MM.1S (cell line): ENCODE results near the gene FAM78B.
A peak's percentile ranks its signal among the peaks of the same experiment; 100 is the strongest.

Experiments used
- DNase-seq: peaks from one replicate; pipeline ENCODE4 v3.0.0-alpha.2; 2015
- H2AFZ ChIP-seq: fragments of 300-600 bp; sonication (generic); 2 replicates; pipeline ENCODE4 v1.6.0; 2016; ENCODE audit warnings: antibody characterized with exemption, low read length
- H3F3A ChIP-seq: fragments of 300-600 bp; sonication (generic); 2 replicates; pipeline ENCODE4 v1.6.1; 2016; ENCODE audit warnings: mild to moderate bottlenecking, antibody characterized with exemption, low read length, moderate library complexity, mixed read lengths; ENCODE audit not compliant: insufficient read depth
- H3K27ac ChIP-seq: fragments of 300-600 bp; sonication (generic); 2 replicates; pipeline ENCODE4 v1.5.1; 2016; ENCODE audit warnings: mild to moderate bottlenecking, low read length
- H3K27me3 ChIP-seq: fragments of 300-600 bp; sonication (generic); replicated peaks from 2 replicates; pipeline ENCODE4 v1.6.0; 2016; ENCODE audit warnings: low read length; ENCODE audit not compliant: insufficient read depth
- H3K36me3 ChIP-seq: fragments of 300-600 bp; sonication (generic); replicated peaks from 2 replicates; pipeline ENCODE4 v1.6.1; 2016; ENCODE audit warnings: mild to moderate bottlenecking, low read length, mixed read lengths; ENCODE audit not compliant: insufficient read depth
- H3K4me1 ChIP-seq: fragments of 300-600 bp; sonication (generic); 2 replicates; pipeline ENCODE4 v1.6.1; 2016; ENCODE audit warnings: low read length, mixed read lengths
- H3K4me2 ChIP-seq: fragments of 300-600 bp; sonication (generic); 2 replicates; pipeline ENCODE4 v1.6.0; 2016; ENCODE audit warnings: low read depth, low read length
- H3K4me3 ChIP-seq: fragments of 300-600 bp; sonication (generic); 2 replicates; pipeline ENCODE4 v1.5.1; 2016; ENCODE audit warnings: low read length, mixed read lengths
- H3K79me2 ChIP-seq: fragments of 300-600 bp; sonication (generic); 2 replicates; pipeline ENCODE4 v1.6.1; 2016; ENCODE audit warnings: mixed run types, low read length, mixed read lengths
- H3K9ac ChIP-seq: fragments of 300-600 bp; sonication (generic); 2 replicates; pipeline ENCODE4 v1.6.1; 2016; ENCODE audit warnings: low read length, mixed read lengths
- H3K9me2 ChIP-seq: fragments of 300-600 bp; sonication (generic); replicated peaks from 2 replicates; pipeline ENCODE4 v1.6.1; 2016; ENCODE audit warnings: mild to moderate bottlenecking, low read length, mixed read lengths; ENCODE audit not compliant: insufficient read depth
- H3K9me3 ChIP-seq: fragments of 300-600 bp; sonication (generic); replicated peaks from 2 replicates; pipeline ENCODE4 v1.6.1; 2016; ENCODE audit warnings: mild to moderate bottlenecking, low read length, mixed read lengths; ENCODE audit not compliant: insufficient read depth
- H4K20me1 ChIP-seq: fragments of 300-600 bp; sonication (generic); 2 replicates; pipeline ENCODE4 v1.6.1; 2016; ENCODE audit warnings: mild to moderate bottlenecking, low read length, moderate library complexity, mixed read lengths; ENCODE audit not compliant: insufficient read depth
- EZH2 ChIP-seq: fragments of 300-600 bp; sonication (generic); optimal IDR thresholded peaks from 2 replicates; pipeline ENCODE3; 2017; ENCODE audit warnings: low read depth, mild to moderate bottlenecking, antibody characterized with exemption, low read length, mixed read lengths
- EZH2phosphoT487 ChIP-seq: fragments of 300-600 bp; sonication (generic); IDR thresholded peaks from 2 replicates; pipeline ENCODE4 v1.6.1; 2018; ENCODE audit warnings: antibody characterized with exemption, low read length
- TF ChIP-seq, protein P1 (sequence below): fragments of 300-600 bp; sonication (generic); IDR thresholded peaks from 2 replicates; pipeline ENCODE4 v1.5.1; 2016; ENCODE audit warnings: antibody characterized with exemption, low read length, mixed read lengths

Gene FAM78B

DNA sequence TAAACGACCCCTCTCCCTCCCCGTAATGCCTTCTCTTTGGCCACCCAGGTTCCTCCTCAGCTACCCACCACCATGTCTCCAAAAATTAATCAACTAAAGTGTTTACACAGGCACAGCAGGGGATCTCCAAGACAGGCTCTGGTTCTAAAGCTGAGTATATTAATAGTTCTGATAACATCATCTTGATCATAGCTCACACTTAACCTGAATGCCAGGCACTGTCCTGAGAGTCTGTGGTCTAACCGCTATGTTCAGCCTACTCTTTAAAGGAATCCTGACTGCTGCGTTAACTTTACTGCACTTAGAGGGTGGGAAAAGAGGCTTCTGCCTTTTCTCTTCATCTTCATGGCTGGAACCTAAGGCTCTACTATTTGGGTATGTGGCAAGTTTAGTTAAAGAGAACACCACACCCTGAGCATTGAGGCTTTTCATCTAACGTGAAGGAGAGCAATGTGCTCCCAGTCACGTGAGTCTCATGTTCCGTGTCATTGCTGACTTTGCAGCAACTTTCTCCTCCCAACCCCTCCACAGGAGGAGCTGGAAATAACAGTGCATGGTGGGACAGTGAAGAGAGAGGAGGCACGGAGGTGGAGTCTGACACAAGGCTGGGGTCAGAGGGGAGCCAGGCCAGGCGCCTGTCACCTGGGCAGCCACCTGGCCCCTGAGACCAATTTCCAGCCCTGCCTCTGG, 86.4 kb downstream of the FAM78B start:
- Histone ChIP-seq H3K4me2 (no peak overlapping the region), H2AFZ (no peak overlapping the region), H4K20me1 (no peaks in the 10 kb centered on the region), H3K79me2 (no peaks in the 10 kb centered on the region), H3K4me3 (no peak overlapping the region), H3K9me2 (no peaks in the 10 kb centered on the region), H3K4me1 (no peaks in the 10 kb centered on the region), H3K27ac (no peak overlapping the region), H3K27me3 (no peaks in the 10 kb centered on the region), H3K36me3 (no peaks in the 10 kb centered on the region), H3F3A (no peaks in the 10 kb centered on the region), H3K9me3 (no peaks in the 10 kb centered on the region), H3K9ac (no peak overlapping the region)
- TF ChIP-seq EZH2phosphoT487: no peak
- TF ChIP-seq EZH2: no peak
- TF ChIP-seq, protein P1, sequence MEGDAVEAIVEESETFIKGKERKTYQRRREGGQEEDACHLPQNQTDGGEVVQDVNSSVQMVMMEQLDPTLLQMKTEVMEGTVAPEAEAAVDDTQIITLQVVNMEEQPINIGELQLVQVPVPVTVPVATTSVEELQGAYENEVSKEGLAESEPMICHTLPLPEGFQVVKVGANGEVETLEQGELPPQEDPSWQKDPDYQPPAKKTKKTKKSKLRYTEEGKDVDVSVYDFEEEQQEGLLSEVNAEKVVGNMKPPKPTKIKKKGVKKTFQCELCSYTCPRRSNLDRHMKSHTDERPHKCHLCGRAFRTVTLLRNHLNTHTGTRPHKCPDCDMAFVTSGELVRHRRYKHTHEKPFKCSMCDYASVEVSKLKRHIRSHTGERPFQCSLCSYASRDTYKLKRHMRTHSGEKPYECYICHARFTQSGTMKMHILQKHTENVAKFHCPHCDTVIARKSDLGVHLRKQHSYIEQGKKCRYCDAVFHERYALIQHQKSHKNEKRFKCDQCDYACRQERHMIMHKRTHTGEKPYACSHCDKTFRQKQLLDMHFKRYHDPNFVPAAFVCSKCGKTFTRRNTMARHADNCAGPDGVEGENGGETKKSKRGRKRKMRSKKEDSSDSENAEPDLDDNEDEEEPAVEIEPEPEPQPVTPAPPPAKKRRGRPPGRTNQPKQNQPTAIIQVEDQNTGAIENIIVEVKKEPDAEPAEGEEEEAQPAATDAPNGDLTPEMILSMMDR: no peak
- DNase-seq: peak; percentile 15

DNA sequence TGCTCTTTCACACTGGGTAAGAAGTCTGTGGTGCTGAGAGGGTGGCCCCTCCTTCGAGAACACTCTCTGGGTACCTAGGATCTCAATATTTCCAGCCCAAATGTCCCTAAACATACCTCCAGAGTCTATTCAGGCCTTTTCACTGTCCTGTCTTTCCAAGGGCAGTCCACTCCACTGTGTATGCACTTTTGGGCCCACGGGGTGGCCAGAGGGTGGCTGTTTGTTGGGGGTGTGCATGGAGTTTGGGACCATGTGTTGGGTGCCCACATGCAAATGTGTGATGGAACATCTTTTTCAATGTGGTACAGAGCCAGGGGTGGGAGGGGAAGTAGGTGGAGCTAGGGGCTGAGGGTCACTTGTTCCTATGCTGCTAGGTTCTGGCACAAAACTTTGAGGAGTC, 87.5 kb downstream of the FAM78B start:
- Histone ChIP-seq H3K9me3 (no peaks in the 10 kb centered on the region), H3K79me2 (no peaks in the 10 kb centered on the region), H3K9me2 (no peaks in the 10 kb centered on the region), H3K36me3 (no peaks in the 10 kb centered on the region), H3K9ac (no peak overlapping the region), H4K20me1 (no peaks in the 10 kb centered on the region), H3K4me2 (no peak overlapping the region), H3K4me1 (no peaks in the 10 kb centered on the region), H3F3A (no peaks in the 10 kb centered on the region), H3K4me3 (no peak overlapping the region), H2AFZ (no peak overlapping the region), H3K27ac (no peak overlapping the region), H3K27me3 (no peaks in the 10 kb centered on the region)
- no peak for DNase-seq
- TF ChIP-seq, protein P1: no peak
- TF ChIP-seq EZH2 (no peak), EZH2phosphoT487 (no peak)

DNA sequence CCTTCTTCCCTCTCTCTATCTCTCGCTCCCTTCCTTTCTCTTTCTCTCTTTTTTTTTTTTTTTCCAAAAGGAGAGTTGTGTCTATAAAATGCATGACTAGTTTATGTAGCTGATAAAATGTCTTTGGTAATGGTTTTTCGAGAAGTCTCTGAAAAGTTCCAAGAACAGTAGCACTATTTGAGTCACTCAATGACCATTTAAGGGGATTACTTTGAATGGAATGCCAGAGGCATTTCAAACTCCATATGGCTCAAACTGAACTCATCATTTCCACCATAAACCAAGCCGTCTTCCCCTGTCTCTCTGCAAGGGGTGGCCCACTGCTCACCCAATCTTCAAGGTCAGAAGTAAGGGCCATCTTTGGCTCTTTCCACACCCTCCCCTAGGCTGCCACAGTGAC, 93.3 kb downstream of the FAM78B start:
- Histone ChIP-seq H3K9me3 (no peaks in the 10 kb centered on the region), H3K4me1 (no peaks in the 10 kb centered on the region), H3K9me2 (no peaks in the 10 kb centered on the region), H3K4me3 (no peak overlapping the region), H3K36me3 (no peaks in the 10 kb centered on the region), H3F3A (no peaks in the 10 kb centered on the region), H3K27ac (no peak overlapping the region), H4K20me1 (no peaks in the 10 kb centered on the region), H3K4me2 (no peak overlapping the region), H2AFZ (no peak overlapping the region), H3K9ac (no peak overlapping the region), H3K27me3 (no peaks in the 10 kb centered on the region), H3K79me2 (no peaks in the 10 kb centered on the region)
- no peak for DNase-seq
- no peak for TF ChIP-seq EZH2phosphoT487
- TF ChIP-seq, protein P1: no peak
- no peak for TF ChIP-seq EZH2
